ENCODE results near the gene SSB.

Gene SSB

GRCh38 chr2:169765523-169765922, 33.1 kb upstream of the SSB start:
- WGBS (ENCODE audit: insufficient coverage, insufficient read length), result no CpG with 5 or more reads among the region's 6 CpGs
- no peak for DNase-seq (ENCODE audit: low read depth, low spot score)
- Histone ChIP-seq H3K27me3 (ENCODE audit: control insufficient read depth, insufficient read depth, low read length) (no peaks in the 10 kb centered on the region), H3K9me3 (ENCODE audit: control insufficient read depth, insufficient read depth, low read length) (no peaks in the 10 kb centered on the region; the same call in 1 of the 2 replicates), H3K4me1 (ENCODE audit: control insufficient read depth, insufficient read depth, low read length) (no peaks in the 10 kb centered on the region), H3K27ac (ENCODE audit: low read length) (no peak overlapping the region), H3K36me3 (ENCODE audit: control insufficient read depth, insufficient read depth, low read length) (no peaks in the 10 kb centered on the region), H3K4me3 (ENCODE audit: low read length) (no peak overlapping the region)

- Histone ChIP-seq H3K4me3 (ENCODE audit: low read length) (no peak overlapping the region), H3K9me3 (ENCODE audit: control insufficient read depth, insufficient read depth, low read length) (no peaks in the 10 kb centered on the region; the same call in 1 of the 2 replicates), H3K27ac (ENCODE audit: low read length) (no peak overlapping the region), H3K4me1 (ENCODE audit: control insufficient read depth, insufficient read depth, low read length) (no peaks in the 10 kb centered on the region), H3K27me3 (ENCODE audit: control insufficient read depth, insufficient read depth, low read length) (no peaks in the 10 kb centered on the region), H3K36me3 (ENCODE audit: control insufficient read depth, insufficient read depth, low read length) (no peaks in the 10 kb centered on the region)
- peak; percentile 31 for DNase-seq (ENCODE audit: low read depth, low spot score)
- WGBS (ENCODE audit: insufficient coverage, insufficient read length), result no CpG with 5 or more reads among the region's 12 CpGs
Measured at GRCh38 chr2:169767243-169767888, 31.3 kb upstream of the SSB start.

GRCh38 chr2:169768262-169768995, 30.2 kb upstream of the SSB start:
- no CpG with 5 or more reads among the region's 72 CpGs for whole genome bisulfite sequencing (ENCODE audit: insufficient coverage, insufficient read length)
- Histone ChIP-seq H3K9me3 (ENCODE audit: control insufficient read depth, insufficient read depth, low read length) (no peaks in the 10 kb centered on the region), H3K36me3 (ENCODE audit: control insufficient read depth, insufficient read depth, low read length) (no peaks in the 10 kb centered on the region), H3K4me1 (ENCODE audit: control insufficient read depth, insufficient read depth, low read length) (no peaks in the 10 kb centered on the region), H3K27me3 (ENCODE audit: control insufficient read depth, insufficient read depth, low read length) (no peaks in the 10 kb centered on the region), H3K27ac (ENCODE audit: low read length) (no peak overlapping the region), H3K4me3 (ENCODE audit: low read length) (no peak overlapping the region)
- no peak for DNase-seq (ENCODE audit: low read depth, low spot score)

DNA sequence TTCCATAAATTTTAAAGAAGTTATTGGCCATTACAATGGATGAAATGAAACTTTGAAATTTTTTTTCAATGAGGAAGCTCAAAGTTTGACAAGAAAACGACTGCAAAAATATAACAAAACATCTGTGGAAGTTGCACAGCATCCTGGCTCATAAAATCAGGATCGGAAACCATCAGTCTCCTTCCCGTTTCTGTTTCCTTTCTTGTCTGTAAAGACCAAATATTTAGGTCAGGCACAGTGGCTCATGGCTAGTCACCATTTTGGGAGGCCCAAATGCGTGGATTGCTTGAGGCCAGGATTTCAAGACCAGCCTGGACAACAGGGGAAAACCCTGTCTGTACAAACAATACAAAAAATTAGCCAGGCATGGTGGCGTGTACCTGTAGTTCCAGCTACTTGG, 27.6 kb upstream of the SSB start:
- H3K36me3 ChIP-seq (ENCODE audit: control insufficient read depth, insufficient read depth, low read length), result no peaks in the 10 kb centered on the region
- no peaks in the 10 kb centered on the region for H3K4me1 ChIP-seq (ENCODE audit: control insufficient read depth, insufficient read depth, low read length)
- no peak overlapping the region for H3K4me3 ChIP-seq (ENCODE audit: low read length)
- no peaks in the 10 kb centered on the region for H3K27me3 ChIP-seq (ENCODE audit: control insufficient read depth, insufficient read depth, low read length)
- WGBS (ENCODE audit: insufficient coverage, insufficient read length), result no CpG with 5 or more reads among the region's 5 CpGs
- no peaks in the 10 kb centered on the region for H3K9me3 ChIP-seq (ENCODE audit: control insufficient read depth, insufficient read depth, low read length)
- DNase-seq (ENCODE audit: low read depth, low spot score), result no peak
- H3K27ac ChIP-seq (ENCODE audit: low read length), result no peak overlapping the region

DNA sequence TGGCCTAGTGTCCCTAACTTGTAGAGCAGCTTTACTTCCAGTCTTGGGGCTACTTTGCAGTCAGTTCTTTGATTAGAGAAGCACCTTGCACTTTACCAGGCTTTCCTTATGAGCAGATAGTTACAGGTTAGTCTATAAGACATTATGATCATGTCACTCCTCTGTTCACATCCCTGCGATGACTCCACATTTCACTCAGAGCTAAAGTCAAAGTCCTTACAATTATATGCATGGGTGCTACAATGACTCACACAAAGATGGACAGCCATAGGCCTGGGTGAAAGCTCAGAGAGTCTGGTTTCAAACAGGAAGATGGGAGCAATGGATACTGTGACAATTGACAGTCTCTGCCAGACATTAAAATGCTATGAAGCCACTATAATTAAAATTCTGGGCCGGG, 27.1 kb upstream of the SSB start:
- WGBS (ENCODE audit: insufficient coverage, insufficient read length), result no CpG with 5 or more reads among the region's 2 CpGs
- no peaks in the 10 kb centered on the region for H3K4me1 ChIP-seq (ENCODE audit: control insufficient read depth, insufficient read depth, low read length)
- DNase-seq (ENCODE audit: low read depth, low spot score), result no peak
- no peaks in the 10 kb centered on the region for H3K27me3 ChIP-seq (ENCODE audit: control insufficient read depth, insufficient read depth, low read length)
- no peak overlapping the region for H3K27ac ChIP-seq (ENCODE audit: low read length)
- H3K9me3 ChIP-seq (ENCODE audit: control insufficient read depth, insufficient read depth, low read length), result no peaks in the 10 kb centered on the region
- H3K36me3 ChIP-seq (ENCODE audit: control insufficient read depth, insufficient read depth, low read length), result no peaks in the 10 kb centered on the region
- H3K4me3 ChIP-seq (ENCODE audit: low read length), result no peak overlapping the region

- Histone ChIP-seq H3K4me3 (ENCODE audit: low read length) (no peak overlapping the region), H3K27me3 (ENCODE audit: control insufficient read depth, insufficient read depth, low read length) (no peaks in the 10 kb centered on the region), H3K9me3 (ENCODE audit: control insufficient read depth, insufficient read depth, low read length) (no peaks in the 10 kb centered on the region), H3K27ac (ENCODE audit: low read length) (no peak overlapping the region), H3K4me1 (ENCODE audit: control insufficient read depth, insufficient read depth, low read length) (no peaks in the 10 kb centered on the region), H3K36me3 (ENCODE audit: control insufficient read depth, insufficient read depth, low read length) (no peaks in the 10 kb centered on the region)
- WGBS (ENCODE audit: insufficient coverage, insufficient read length), result no CpG with 5 or more reads among the region's 2 CpGs
- no peak for DNase-seq (ENCODE audit: low read depth, low spot score)
Measured at GRCh38 chr2:169772651-169773050, 26.0 kb upstream of the SSB start.

DNA sequence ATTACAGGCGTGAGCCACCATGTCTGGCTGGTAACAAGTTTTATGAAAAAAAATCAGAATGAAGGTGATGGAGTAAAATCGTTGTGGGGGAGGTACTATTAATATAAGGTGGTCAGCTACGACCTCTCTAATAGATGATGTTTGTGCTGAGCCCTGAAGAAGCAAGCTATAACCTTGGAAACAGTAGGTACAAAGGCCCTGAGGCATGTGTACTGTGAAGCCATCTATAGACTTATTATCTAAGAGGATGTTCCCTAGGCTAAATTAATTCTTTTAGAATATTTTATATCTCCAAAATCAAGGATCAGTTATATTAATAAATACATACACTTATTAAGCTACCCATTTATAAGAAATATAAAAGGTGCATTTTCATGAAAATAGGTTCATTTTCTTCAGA, 23.3 kb upstream of the SSB start:
- Histone ChIP-seq H3K4me3 (ENCODE audit: low read length) (no peak overlapping the region), H3K27ac (ENCODE audit: low read length) (no peak overlapping the region), H3K4me1 (ENCODE audit: control insufficient read depth, insufficient read depth, low read length) (no peaks in the 10 kb centered on the region), H3K27me3 (ENCODE audit: control insufficient read depth, insufficient read depth, low read length) (no peaks in the 10 kb centered on the region), H3K9me3 (ENCODE audit: control insufficient read depth, insufficient read depth, low read length) (no peaks in the 10 kb centered on the region), H3K36me3 (ENCODE audit: control insufficient read depth, insufficient read depth, low read length) (no peaks in the 10 kb centered on the region)
- WGBS (ENCODE audit: insufficient coverage, insufficient read length), result no CpG with 5 or more reads among the region's 3 CpGs
- no peak for DNase-seq (ENCODE audit: low read depth, low spot score)

- no peak for DNase-seq (ENCODE audit: low read depth, low spot score)
Measured at GRCh38 chr2:169775765-169776164, 22.9 kb upstream of the SSB start.

GRCh38 chr2:169776252-169776761, 22.4 kb upstream of the SSB start:
- Histone ChIP-seq H3K36me3 (ENCODE audit: control insufficient read depth, insufficient read depth, low read length) (no peaks in the 10 kb centered on the region), H3K27me3 (ENCODE audit: control insufficient read depth, insufficient read depth, low read length) (no peaks in the 10 kb centered on the region), H3K9me3 (ENCODE audit: control insufficient read depth, insufficient read depth, low read length) (no peaks in the 10 kb centered on the region), H3K4me3 (ENCODE audit: low read length) (no peak overlapping the region), H3K4me1 (ENCODE audit: control insufficient read depth, insufficient read depth, low read length) (no peaks in the 10 kb centered on the region), H3K27ac (ENCODE audit: low read length) (no peak overlapping the region)
- no CpG with 5 or more reads among the region's 2 CpGs for WGBS (ENCODE audit: insufficient coverage, insufficient read length)
- no peak for DNase-seq (ENCODE audit: low read depth, low spot score)

More at GRCh38 chr2:169775765-169776164, 22.9 kb upstream of the SSB start:
- no CpG with 5 or more reads among the region's 2 CpGs for WGBS (ENCODE audit: insufficient coverage, insufficient read length)
- Histone ChIP-seq H3K27me3 (ENCODE audit: control insufficient read depth, insufficient read depth, low read length) (no peaks in the 10 kb centered on the region), H3K9me3 (ENCODE audit: control insufficient read depth, insufficient read depth, low read length) (no peaks in the 10 kb centered on the region), H3K27ac (ENCODE audit: low read length) (no peak overlapping the region), H3K36me3 (ENCODE audit: control insufficient read depth, insufficient read depth, low read length) (no peaks in the 10 kb centered on the region), H3K4me1 (ENCODE audit: control insufficient read depth, insufficient read depth, low read length) (no peaks in the 10 kb centered on the region), H3K4me3 (ENCODE audit: low read length) (no peak overlapping the region)

DNA sequence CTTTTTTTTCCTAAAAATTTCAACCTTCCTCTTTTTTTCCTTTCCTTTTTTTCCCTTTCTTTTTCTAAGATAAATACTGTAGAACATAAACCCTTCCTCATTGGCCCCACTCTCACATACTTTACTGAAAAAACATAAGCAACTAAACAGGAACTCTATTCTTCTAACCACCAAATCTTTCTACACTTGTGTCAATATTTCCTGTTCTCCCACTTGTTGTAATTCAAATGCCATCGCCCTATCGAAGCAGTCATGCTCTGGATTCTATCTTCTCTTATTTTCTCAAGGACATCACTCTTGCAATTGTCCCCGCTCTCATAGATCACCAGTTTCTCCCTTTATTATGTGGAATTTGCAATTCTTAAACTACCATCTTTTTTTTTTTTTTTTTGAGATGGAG, 20.2 kb upstream of the SSB start:
- Histone ChIP-seq H3K9me3 (ENCODE audit: control insufficient read depth, insufficient read depth, low read length) (no peaks in the 10 kb centered on the region), H3K4me1 (ENCODE audit: control insufficient read depth, insufficient read depth, low read length) (no peaks in the 10 kb centered on the region), H3K27ac (ENCODE audit: low read length) (no peak overlapping the region), H3K27me3 (ENCODE audit: control insufficient read depth, insufficient read depth, low read length) (no peaks in the 10 kb centered on the region), H3K36me3 (ENCODE audit: control insufficient read depth, insufficient read depth, low read length) (no peaks in the 10 kb centered on the region), H3K4me3 (ENCODE audit: low read length) (no peak overlapping the region)
- DNase-seq (ENCODE audit: low read depth, low spot score), result no peak
- WGBS (ENCODE audit: insufficient coverage, insufficient read length), result 100% methylated on average over 1 of the region's 3 CpGs

Data from iPS DF 6.9 (cell line).